ENCODE results near the gene KRTAP10-3.

KRTAP10-3 gene

DNA sequence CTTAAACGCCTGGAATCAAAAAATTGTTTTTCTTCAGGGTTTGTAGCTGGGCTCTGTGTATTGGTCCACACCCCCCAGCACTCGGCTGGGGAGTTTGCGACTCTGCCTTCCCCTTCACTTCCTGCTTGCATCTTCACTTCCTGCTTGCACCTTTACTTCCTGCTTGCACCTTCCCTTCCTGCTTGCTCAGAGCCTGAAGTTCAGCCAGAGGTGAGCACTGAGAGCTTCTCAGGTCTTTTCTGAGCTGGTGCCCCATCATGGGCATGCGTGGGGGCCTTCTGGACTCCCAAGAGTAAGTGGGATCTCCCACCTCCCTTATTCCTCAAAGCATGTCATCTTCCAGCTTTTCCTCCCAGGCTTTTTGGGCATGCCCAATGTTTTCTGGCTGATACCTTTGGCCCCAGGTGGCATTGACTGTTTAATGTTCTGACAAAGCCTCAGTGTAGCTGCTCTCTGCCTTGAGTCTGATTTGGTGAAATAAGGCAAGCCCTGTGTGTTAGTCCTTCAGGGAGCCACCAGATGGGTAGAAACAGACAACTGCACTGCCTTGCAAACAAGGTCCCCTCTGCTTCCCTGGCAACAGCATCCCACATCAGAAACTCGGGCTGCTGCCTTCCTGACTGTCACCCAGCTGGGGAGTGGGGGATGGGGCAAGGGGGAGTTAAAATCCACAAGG lies 10.8 kb downstream of the KRTAP10-3 start:
- DNase-seq (ENCODE audit: low read depth): no peak

DNA sequence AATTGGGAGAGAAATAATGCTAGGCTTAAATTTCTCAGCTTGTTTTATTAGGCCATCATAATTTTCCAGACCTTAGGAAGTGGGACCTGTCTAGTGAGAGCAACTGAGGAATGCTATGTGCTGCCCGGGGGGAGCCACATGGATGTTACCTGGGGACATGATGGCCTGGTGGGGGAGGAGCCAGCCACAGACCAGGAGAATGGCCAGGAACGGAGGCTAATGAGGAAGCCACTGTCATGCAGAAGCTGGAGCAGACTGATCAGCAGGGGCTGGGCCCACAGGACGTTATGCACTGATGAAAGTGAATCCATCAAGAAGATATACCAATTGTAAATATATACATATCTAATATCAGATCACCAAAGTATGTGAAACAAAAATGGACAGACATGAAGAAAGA lies 14.0 kb downstream of the KRTAP10-3 start:
- no peak for DNase-seq (ENCODE audit: low read depth)

DNA sequence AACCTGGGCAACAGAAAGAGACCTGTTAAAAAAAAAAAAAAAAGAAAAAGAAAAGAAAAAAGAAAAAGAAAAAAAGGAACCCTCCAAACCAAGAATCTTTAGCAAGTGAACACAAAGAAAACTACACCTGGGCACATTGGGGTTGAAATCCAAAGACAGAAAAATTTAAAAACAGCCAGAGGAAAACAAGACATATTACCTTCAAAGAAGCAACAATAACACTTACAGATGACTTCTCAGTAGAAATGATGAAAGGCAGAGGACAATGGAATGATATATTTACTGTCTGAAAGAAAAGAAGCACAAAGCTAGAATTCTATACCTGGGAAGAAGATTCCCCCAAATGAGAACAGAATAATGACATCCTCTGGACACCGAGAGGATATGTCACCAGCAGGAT lies 15.9 kb downstream of the KRTAP10-3 start:
- DNase-seq (ENCODE audit: low read depth): no peak

DNA sequence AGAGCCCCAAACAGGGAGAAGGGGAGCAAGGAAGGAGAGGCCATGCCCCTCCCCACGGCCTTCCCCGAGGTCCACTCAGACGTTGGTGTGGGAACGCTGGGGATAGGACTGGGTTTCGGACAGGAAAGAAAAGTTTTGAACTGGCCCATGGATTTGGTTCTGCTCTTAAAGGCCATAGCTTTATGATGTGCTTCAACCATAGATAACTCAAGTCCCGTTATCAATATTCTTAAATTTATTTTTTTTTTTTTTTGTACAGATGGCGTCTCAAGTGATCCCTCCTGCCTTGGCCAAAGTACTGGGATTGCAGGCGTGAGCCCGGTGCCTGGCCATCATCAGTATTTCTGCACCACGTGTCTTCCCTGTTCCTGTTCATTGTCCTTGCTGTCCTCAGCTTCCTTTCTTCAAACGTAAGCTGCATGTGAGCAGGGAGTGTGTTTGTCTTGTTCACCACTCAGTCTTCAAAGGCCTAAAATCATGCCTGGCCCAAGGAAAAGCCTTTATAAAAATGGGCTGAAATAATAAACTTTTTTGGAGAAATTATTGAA lies 17.8 kb downstream of the KRTAP10-3 start:
- no peak for DNase-seq (ENCODE audit: low read depth)

DNA sequence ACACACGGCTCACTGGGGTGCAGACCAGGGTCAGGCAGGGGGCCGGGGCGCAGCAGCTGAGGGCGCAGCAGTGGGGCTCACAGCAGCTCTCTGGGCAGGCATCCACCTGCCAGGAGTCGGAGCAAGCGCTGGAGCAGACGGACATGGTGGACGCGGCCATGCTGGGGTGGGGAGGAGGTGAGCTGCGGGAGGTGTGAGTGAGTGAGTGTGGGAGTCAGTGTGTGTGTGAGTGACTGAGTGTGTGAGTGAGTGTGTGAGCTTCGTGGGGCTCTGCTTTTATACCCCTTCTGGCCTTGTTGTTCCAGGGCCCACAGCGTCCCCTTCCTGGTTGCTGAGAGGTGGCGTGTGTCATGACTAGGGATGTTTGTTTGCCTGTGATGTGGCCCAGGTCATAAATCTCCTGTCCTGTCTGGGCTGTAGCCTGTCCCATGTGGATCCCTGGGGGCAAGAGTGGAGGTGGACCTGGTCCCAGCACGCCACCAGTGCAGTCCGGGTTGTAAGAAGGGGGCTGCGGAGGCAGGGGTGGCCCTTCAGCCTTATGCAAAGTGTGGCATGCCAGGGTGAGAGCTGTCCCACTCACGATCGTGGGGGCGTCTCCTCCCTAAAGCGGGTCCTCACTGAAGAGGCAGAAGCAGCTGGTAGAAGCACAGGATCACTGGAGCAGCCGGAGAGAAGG lies 18.5 kb downstream of the KRTAP10-3 start, which contains the start of gene KRTAP10-1:
KRTAP10-1 (minus strand) TSS at position 205 of the 676 bp plus-strand sequence; CDS start at position 160, 45 bp downstream.
- DNase-seq (ENCODE audit: low read depth): no peak

DNA sequence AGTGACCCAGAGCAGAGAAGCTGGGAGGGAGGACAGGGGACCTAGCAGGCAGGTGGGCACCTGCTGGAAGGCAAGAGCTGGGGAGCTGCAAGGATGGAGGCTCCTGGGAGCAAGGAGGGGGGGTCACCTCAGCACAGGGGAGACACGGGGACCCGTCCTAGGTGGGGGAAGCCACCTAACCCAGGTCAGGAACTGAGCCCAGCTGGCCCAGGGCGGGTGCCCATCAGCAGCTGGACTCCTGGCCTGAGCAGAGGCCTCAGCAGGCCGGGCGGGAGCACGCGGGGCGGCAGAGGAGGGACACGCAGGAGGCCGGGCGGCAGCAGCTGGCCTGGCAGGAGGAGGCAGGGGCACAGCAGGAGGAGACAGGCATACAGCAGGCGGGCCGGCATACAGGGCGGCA lies 19.5 kb downstream of the KRTAP10-3 start:
- no peak for DNase-seq (ENCODE audit: low read depth)

DNA sequence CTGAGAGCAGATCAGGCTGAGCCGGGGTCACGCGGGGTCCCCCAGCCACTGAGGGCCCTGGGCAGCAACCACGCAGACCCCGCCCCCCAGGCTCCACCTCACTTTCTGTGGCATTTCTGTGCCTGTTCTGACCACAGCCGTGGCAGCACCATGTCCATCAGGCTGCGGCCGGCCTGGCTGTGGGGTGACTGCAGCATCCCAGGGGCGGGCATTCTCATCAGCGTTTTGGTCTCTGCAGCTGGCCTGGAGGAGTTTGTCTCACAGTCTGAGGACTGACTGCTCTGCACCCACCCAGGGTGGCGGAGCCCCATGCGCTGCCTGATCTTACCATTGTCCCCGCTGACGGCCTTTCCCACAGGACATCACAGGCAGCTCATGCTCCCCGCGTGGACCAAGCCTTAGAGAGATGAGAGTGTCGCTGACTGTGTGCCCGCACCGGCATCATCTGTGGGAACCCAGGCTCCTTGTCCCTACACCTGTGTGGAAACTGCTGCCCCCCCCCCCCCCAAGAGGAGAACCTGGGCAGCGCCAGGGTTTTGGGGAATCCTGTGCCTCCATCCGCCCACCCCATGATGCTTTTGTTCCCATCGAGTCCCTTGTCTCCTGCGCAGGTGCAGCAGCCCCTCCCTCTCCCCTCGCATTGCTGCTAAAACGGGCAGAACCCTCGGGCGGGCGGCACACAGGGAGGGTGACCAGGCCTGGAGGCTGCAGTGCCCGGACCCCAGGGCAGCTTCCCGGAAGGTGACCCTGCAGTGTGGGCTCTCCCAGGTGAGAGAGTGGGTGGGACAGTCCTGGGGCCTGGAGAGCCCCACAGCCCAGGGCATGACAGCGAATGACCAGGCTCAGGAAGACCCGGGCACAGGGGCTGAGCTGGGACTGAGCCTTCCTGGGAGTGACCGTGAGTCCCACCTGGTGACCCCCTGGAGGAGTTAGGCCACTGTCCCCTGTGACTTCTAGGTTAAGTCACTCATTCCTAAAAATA lies 20.4 kb downstream of the KRTAP10-3 start:
- DNase-seq (ENCODE audit: low read depth): no peak

DNA sequence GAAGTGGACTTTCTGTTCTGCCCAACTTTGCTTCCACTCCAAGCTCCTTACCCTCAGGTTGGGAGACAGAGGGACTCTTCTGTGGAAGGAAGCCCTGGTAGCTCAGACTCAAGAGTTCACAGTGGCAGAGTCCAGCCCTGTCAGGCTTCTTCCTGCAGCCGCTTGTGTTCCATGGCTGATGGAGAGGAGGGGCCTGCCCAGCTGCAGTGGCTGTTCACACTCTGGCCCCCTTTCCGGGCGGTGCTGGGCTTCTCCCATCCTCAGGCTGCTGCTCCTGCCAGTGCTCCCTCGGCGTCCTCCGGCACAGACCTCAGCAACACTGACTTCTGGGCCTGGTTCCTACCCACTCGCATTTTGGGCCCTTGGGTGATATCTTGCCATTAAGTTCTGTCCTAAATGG lies 22.6 kb downstream of the KRTAP10-3 start:
- DNase-seq (ENCODE audit: low read depth): no peak

DNA sequence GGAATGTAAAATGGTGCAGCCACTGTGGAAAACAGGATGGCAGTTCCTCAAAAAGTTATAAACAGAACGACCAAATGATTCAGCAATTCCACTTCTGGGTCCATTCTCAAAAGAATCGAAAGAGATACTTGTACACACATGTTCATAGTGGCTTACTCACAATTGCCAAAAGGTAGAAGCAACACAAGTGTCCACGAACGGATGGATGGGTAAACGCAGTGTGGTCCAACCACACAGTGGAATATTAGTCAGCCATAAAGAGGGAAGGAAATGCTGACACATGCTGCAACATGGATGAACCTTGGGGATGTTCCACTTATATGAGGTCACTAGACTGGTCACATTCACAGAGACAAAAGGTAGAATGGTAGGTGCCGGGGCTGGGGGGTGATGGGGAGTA lies 23.9 kb downstream of the KRTAP10-3 start:
- no peak for DNase-seq (ENCODE audit: low read depth)

DNA sequence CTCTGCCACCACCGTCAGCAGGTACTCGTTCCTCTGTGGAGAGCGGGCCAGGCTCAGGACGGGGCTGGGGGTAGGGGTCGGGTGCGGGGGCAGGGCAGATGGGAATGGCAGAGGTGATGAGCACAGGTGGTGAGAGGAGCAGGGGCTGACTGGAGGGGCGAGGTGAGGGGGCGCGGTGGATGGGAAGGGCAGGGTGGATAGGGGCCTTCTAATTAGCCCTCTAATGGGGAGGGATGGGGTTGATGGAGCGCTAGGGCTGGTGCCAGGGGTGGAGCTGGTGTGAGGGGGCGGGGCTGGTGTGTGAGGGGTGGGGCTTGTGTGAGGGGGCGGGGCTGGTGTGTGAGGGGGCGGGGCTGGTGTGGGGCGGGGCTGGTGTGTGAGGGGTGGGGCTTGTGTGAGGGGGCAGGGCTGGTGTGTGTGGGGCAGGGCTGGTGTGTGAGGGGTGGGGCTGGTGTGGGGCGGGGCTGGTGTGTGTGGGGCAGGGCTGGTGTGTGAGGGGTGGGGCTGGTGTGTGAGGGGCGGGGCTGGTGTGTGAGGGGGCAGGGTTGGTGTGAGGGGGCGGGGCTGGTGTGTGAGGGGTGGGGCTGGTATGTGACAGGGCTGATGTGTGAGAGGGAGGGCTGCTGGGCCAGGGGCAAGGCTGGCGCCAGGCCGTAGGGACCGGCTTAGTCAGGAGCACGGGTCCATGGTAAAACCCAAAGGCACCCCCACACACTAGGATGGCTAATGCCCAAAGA lies 24.5 kb downstream of the KRTAP10-3 start:
- DNase-seq (ENCODE audit: low read depth): no peak

DNA sequence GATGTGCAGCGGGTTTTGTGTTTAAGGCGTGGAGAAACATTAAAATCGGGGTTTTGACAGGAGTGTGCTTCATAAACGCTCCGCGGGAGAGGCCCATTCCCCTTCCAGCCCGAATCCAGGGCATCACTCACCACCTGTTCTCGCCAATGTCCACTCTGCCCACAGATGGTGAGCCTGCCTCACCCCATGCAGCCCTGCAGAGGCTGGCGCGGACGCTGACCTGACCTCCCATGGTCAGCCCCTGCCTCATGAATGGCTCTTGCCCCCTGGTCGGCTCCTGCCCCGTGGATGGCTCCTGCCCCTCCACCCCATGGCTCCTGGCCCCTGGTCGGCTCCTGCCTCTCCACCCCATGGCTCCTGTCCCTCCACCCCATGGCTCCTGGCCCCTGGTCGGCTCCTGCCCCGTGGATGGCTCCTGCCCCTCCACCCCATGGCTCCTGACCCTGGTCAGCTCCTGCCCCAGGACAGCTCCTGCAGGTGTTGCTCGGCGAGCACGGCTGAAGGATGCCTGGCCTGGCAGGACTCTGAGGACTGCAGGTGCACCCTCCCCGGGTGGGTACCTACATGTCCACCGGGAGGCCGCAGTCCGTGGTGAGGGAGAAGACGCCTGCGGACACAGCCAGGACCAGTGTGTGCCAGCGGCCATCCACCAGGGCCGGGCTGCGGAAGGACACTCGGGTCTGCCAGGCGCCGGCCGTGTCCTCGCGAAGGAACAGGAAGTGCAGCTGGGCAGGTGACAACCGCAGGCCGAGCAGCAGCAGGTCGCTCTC lies 25.3 kb downstream of the KRTAP10-3 start:
- no peak for DNase-seq (ENCODE audit: low read depth)

DNA sequence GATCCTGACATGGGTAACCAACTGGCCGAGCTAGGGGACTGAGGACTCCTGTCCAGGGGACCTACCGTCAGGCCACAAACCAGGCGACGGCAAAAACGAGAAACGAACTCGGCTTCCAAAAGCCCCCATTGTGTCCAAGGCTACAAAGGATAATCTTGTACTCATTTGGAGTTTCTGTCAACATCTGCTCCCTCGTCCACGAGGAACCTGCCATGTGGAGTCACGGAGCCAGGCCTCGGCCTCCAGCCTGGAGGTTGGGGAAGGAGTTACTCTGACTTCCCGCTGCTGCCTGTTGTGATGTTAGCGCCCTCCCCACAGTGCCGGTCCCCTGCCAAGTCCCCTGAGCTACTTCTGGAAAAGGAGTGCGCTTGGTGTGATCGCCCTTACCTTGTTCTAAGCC lies 25.9 kb downstream of the KRTAP10-3 start:
- DNase-seq (ENCODE audit: low read depth): no peak

DNA sequence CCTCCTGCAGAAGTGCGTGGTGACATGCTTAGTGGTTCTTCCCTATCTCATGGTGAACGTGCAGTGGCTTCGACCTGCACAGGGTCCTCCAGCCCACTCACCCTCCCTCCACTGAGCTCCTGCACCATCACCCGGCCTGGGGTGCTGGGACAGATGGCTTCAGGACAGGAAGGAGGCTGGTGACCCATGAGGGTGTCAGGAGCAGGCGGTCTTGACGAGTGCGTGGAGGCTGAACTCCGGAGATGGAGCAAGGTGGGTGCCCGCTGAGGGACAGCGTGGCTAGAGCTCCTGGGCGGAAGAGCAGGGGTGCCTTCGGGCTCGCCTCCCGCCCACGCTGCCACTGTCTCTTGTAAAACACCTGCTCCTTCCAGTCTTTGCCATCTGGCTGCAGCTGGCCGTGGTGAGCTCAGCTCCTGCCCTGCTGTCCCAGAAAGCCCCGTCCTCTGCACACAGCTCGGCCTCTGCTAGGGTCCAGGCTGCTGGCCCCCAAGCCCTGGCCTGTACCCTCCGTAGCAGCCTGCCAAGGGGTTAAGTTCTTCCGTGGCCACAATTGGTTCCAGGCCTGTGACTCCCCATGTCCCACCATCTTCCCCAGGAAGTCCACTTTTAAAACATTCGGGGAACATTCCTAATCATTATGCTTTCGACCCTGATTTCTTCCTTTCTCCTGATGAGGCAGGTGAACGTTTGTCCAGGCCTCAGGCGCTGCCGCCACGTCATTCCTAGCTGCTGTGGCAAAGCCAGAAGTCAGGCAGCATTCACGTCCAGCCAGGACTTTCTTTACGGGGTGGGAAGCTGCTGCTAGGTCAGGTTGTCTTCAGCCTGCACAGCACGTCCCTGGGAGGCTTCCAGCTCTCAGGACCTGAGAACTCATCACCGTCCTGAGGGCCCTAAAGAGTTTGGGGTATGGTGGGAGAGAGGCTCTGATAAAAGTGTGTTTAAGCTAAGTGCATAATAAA lies 26.7 kb downstream of the KRTAP10-3 start:
- no peak for DNase-seq (ENCODE audit: low read depth)

DNA sequence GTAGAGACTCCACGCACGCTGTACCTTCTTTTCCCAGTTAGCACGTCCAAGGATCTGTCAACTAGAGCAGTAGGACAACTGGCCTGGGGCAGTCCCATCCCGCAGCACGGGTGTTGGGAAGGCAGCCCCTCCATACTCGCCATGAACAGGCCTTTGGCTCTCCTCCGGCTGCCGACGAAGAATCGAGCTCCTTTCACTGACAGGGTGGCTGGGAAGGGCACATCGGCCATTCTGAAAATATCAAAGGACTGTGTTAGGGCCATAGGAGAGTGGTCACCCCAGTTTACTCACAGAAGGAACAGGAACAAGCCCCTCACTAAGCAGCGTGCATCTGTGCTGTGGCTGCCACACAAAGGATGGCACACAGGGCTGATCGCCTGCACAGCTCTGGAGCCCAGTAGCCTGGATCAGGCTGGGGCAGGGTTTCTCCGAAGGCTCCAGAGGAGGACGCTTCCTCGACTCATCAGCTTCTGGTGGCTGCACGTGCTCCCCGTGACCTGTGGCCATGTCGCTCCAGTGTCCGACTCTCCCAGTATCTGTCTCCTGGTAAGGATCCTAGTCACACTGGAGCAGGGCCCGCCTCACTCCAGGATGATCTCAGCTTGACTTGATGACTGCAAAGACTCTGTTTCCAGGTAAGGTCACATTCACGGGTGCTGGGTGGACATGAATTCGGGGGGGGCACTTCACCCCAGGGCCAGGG lies 27.5 kb downstream of the KRTAP10-3 start:
- no peak for DNase-seq (ENCODE audit: low read depth)

DNA sequence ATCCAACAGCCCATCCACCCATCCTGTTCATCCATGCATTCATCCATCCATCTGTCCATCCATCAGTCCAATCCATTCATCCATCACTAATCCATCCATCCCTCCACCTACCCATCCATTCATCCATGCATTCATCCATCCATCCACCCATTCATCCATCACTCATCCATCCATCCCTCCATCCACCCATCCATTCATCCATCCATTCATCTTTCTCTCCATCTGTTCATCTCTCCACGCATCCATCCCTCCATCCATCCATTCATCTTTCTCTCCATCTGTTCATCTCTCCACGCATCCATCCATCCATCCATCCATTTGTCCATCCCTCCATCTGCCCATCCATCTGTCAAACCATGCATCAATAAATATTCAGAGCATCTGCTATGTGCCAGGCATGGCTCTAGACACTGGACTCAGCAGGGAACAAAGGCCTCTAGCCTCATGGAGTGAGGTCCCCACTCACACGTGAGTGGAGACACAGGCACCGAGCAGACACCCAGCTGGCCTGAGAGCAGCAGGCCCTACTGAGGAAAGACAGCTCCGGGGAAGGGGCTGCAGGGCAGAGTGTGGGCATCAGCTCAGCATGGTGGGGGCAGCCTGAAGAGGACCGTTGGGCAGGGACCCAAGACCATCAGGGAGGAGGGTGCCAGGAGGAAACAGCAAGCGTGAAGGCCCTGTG lies 28.2 kb downstream of the KRTAP10-3 start:
- no peak for DNase-seq (ENCODE audit: low read depth)

DNA sequence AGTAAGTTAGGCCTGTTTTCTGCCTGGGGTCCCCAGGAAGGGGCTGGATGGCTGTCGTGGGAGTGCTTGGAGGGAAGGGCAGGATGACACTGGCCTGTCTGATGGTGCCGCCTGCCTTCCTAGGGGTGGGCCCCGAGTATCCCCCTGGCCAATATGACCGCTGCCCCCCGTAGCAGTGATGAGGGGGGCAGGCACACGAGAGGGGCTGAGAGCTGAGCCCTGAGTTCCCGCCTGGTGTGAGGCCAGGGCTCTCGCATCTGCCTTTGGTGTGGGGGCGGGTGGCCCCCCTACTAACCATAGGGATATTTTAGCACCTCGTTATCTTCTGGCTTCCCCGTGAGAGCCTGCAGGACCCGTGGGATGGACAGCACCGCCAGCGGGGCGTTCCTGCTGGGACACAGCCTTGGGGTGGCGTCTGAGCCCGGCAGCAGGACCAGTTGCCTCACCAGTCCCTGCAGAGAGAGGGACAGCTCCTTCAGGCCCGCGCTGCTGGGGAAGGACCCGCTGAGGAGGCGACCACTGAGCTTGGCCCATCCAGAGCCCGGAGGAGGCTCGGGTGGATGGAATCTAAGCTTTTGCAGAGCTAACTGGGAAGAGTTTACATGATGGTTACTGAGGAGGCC lies 29.0 kb downstream of the KRTAP10-3 start:
- DNase-seq (ENCODE audit: low read depth): no peak

DNA sequence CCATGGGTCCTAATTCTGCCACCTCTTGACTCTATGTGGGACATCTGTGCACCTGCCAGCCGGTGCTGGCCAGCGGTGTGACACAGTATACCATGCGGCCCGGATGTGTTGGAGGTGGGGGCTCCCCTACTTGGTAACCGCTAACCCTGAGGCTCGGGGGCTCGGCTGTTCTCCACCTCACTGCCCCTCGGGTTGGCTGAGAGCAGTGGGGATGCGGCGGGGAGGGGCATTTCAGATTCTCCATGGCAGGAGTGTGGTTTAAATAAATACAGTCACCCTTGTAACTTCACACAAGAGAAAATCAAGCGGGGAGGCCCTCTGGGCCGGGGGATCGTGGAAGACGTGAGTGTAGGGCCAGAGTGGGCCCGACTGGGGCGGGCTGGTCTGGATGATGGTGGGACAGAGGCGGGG lies 29.6 kb downstream of the KRTAP10-3 start:
- no peak for DNase-seq (ENCODE audit: low read depth)

DNA sequence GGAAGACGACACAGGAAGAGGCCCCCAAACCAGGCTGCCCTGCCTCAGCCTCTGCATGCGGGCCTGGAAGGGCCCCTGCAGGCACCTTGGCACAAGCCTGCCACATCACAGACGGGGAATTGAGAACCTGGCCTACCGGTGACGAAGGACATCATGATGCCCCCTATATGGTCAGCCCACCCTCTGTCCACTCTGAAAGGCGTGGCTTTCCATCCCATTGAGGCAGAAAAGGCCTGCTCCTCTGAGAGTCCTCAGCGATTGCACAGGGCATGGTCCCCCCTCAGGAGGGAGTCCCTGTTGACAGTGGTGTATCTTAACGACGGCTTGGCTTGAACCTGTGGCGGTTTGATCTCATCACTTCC lies 30.0 kb downstream of the KRTAP10-3 start:
- no peak for DNase-seq (ENCODE audit: low read depth)

All from stimulated activated CD8-positive, alpha-beta memory T cell treated with anti-CD3 and anti-CD28 coated beads, Interleukin-12 subunit alpha, Interleukin-12 subunit beta, amount 100 ng/mL, for 1 hour (primary cell).